Measurements from ENCODE around the gene KLHL8. TPM values are rescaled to one million over a fixed set of nuclear protein-coding genes. Genes with fewer than 3 reads are reported as not detected.

KLHL8 gene
- total and polyA plus RNA-seq, 12 donors = 2.1 to 14.8 (median 8.9) TPM

DNA sequence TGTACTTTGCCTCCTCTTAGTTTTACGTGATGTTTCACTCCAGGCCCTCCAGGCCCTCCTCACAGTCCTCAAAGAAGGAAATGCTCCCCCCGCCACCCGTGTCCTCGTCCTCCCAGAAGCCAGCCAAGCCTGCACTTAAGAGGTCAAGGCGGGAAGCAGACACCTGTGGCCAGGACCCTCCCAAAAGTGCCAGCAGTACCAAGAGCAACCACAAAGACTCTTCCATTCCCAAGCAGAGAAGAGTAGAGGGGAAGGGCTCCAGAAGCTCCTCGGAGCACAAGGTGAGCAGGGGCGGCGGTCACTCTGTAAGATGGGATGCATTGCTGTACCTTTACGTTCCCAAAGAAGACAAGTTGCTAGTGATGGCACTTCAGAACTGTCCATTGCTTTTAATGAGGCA is 94.4 kb downstream of the KLHL8 start:
- no peak for DNase-seq
- WGBS, 4 donors = 93 to 97% (median 97%) methylated on average over 9 of the region's 9 CpGs
- Histone ChIP-seq H3K36me3 (replicated peaks in 1 of 2) (peaks cover 0 to 60% of the 10 kb centered on the region in 2 donors), H3K9me3 (replicated peaks in 1 of 3) (no peaks in the 10 kb centered on the region), H3K4me1 (replicated peaks in 1 of 2) (peaks cover 0 to 24% of the 10 kb centered on the region in 2 donors), H3K27ac (no peak overlapping the region), H3K4me3 (no peak overlapping the region), H3K27me3 (no peaks in the 10 kb centered on the region)
- intact Hi-C loops (cut with DNase I) = no loop called here
- TF ChIP-seq, protein P1, sequence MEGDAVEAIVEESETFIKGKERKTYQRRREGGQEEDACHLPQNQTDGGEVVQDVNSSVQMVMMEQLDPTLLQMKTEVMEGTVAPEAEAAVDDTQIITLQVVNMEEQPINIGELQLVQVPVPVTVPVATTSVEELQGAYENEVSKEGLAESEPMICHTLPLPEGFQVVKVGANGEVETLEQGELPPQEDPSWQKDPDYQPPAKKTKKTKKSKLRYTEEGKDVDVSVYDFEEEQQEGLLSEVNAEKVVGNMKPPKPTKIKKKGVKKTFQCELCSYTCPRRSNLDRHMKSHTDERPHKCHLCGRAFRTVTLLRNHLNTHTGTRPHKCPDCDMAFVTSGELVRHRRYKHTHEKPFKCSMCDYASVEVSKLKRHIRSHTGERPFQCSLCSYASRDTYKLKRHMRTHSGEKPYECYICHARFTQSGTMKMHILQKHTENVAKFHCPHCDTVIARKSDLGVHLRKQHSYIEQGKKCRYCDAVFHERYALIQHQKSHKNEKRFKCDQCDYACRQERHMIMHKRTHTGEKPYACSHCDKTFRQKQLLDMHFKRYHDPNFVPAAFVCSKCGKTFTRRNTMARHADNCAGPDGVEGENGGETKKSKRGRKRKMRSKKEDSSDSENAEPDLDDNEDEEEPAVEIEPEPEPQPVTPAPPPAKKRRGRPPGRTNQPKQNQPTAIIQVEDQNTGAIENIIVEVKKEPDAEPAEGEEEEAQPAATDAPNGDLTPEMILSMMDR (IDR thresholded peaks at IDR 0.05) = no peak
- no peak for TF ChIP-seq POLR2A (IDR thresholded peaks at IDR 0.05)

DNA sequence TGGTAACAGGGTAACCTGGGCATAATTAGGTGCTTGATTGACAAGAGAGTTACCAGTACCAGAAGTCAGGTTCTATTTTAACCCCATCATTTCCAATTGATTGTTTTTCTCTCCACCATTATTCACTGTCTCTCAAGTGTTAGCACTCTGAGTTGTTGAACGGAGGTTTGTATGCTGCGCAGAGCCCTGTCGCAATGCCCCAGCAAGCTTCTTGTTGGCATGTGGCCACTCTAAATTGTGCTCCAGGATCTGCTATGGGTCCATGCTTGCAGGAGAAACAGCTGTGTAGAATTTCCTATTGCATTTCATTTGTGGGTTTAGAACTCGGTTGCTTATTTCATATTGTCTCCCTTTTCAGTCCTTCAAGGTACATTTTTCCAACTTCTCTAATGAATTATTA is 98.2 kb downstream of the KLHL8 start:
- H3K4me1 ChIP-seq (replicated peaks in 1 of 2) = peaks cover 0 to 32% of the 10 kb centered on the region in 2 donors
- H3K27ac ChIP-seq = no peak overlapping the region
- intact Hi-C loops (cut with DNase I) = no loop called here

DNA sequence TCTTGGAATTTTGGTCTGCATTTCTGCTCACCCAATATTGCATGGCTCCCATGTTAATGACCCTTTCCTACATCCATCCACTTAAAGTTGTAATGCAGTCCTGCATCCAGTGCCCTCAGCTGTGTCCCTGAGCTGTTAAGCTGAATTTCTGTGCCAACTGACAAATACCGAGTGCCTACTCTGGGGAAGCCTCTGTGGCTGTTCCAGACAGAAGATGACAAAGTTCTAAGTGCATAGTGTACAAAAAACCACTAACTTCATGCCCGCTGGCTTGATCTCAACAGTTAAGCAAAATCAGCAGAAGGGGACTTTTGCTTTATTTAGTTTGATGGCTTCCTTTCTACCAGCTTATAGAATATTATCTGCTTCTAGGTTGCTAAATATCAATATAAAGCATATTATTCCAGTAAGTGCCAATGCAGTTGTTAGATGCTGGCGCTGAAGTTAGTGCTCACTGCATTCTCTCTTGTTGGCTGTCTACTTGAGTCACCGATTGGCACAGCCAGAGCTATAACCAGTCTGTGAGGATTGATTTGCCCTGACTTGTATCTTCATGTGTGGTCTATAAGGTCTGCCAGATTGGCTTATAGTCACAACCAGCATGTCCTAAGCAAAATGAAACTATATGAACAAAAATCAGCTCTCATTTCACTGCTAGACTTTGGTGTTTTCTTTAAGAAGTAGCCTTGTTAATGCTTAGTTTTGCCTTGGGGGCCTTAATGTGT is 98.9 kb downstream of the KLHL8 start:
- peaks cover 0 to 32% of the 10 kb centered on the region in 2 donors for H3K4me1 ChIP-seq (replicated peaks in 1 of 2)
- WGBS, 4 donors = 67 to 70% (median 68%) methylated on average over 4 of the region's 4 CpGs
- no peaks in the 10 kb centered on the region for H3K27me3 ChIP-seq
- peaks cover 0 to 38% of the 10 kb centered on the region in 2 donors for H3K36me3 ChIP-seq (replicated peaks in 1 of 2)
- TF ChIP-seq, protein P1 (IDR thresholded peaks at IDR 0.05) = no peak
- no peak for TF ChIP-seq POLR2A (IDR thresholded peaks at IDR 0.05)
- H3K9me3 ChIP-seq (replicated peaks in 1 of 3) = no peaks in the 10 kb centered on the region
- H3K27ac ChIP-seq = peak overlapping the region in 1 of 5 donors; percentile 26
- peak in 1 of 7 donors; percentile 28 for DNase-seq
- no peak overlapping the region for H3K4me3 ChIP-seq
- intact Hi-C loops (cut with DNase I) = no loop called here

More for the DNA sequence above, 98.2 kb downstream of the KLHL8 start:
- TF ChIP-seq, protein P1 (IDR thresholded peaks at IDR 0.05) = no peak
- TF ChIP-seq POLR2A (IDR thresholded peaks at IDR 0.05) = no peak
- 82 to 87% (median 86%) methylated on average over 4 of the region's 4 CpGs for WGBS, 4 donors
- H3K27me3 ChIP-seq = no peaks in the 10 kb centered on the region
- no peak overlapping the region for H3K4me3 ChIP-seq
- peaks cover 0 to 38% of the 10 kb centered on the region in 2 donors for H3K36me3 ChIP-seq (replicated peaks in 1 of 2)
- H3K9me3 ChIP-seq (replicated peaks in 1 of 3) = no peaks in the 10 kb centered on the region
- no peak for DNase-seq

DNA sequence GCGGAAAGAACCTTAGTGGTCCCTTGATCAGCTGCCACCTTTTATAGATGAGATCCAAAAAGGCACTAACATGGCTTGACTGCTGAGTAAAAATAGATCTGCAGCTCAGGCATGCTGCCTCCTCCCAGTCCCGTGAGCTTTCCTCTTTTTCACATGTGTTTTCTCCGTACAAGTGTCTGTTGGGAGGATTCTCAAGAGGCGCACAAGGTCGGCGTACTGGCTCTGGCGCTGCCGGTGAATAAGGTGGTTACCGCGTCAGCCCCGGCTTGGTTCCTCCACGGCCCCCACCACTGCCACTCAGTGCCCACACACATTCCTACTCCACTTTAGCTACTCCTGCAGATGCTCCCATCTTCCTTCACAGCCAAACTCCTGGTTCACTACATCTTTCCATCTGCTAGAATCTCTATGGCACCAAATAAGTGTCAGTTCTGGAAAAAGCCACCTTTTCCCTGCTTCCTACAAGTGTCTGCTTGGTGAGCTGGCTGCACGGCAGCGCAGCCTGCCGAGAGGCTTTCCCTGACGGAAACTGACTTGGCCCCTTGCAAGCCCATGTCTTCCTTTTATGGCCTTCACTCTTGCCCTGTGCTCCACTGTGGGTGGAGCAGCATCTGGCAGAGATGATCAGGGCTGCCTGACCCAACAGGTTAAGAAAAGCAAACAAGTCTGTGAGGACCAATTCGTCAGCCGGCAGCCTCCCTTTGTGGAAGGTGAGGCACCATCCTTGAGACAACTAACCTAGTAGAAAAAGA is 99.8 kb downstream of the KLHL8 start:
- peak in 4 of 7 donors; percentile 33 to 69 (median 39) for DNase-seq
- H3K27me3 ChIP-seq = no peaks in the 10 kb centered on the region
- intact Hi-C loops (cut with DNase I) = no loop called here
- no peak for TF ChIP-seq POLR2A (IDR thresholded peaks at IDR 0.05)
- TF ChIP-seq, protein P1 (IDR thresholded peaks at IDR 0.05) = no peak
- peaks cover 0 to 38% of the 10 kb centered on the region in 2 donors for H3K36me3 ChIP-seq (replicated peaks in 1 of 2)
- no peak overlapping the region for H3K4me3 ChIP-seq
- WGBS, 4 donors = 71 to 95% (median 86%) methylated on average over 18 of the region's 18 CpGs
- no peaks in the 10 kb centered on the region for H3K9me3 ChIP-seq (replicated peaks in 1 of 3)
- H3K27ac ChIP-seq = peak overlapping the region in 1 of 5 donors; percentile 2
- H3K4me1 ChIP-seq (replicated peaks in 1 of 2) = peaks cover 0 to 32% of the 10 kb centered on the region in 2 donors

All from adrenal gland (tissue), 12 donors.